ENCODE data around the gene DEGS2.

DEGS2 gene

DNA sequence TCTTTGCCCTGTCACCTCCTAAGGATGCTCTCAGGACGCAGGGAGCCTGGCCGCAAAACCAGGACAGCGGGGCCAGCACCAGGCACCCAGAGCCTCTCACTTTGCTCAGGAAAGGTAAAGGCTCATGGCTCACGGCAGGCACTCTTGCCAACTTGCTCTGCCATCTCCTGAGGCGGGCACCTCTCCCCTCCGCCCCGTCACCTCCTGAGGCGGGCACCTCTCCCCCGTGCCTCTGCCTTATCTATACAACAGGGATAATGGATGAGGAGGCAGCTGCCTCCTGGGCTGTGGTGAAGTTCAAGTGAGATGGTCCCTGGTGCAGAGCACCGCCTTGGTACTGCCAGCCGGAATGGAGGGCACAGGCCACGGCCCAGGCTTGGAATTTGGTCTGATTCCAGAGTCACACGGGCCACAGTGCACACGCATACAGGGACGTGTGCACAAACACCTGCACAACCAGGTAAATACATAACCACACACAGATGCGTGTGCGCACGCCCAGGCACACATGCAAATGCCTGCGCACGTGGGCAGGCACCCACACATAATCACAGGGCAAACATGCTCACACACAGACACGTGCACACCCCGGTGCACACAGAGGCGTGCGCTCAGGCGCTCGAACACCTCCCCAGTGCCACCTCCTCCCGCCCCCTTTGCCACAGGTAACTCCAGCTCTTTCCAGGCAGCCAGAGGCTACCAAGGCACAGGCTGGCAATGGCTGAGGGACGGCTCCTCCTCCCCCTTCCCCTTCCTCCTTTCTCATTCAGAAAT, 11.6 kb downstream of the DEGS2 start:
- DNase-seq, result no peak

DNA sequence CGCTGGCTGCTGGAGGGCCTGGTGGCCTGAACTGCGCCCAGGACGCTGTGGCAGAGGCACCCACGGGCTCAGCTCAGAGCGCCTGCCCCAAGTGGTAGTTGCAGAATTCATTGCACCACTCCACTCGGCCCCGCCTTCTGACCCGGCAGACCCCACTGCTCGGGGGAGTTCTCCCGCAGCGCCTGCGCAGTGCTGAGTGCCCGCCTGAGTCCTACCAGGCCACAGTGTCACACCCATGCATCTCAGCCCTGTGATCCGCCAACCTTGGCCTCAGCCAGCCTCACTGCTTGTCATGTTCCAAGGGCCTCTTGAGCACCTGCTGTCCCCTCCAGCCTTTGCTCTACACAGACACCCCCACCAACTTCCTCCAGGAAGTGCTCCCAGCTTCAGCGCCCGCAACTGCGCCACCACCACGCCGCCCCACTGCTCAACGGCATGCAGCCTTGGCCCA, 12.2 kb downstream of the DEGS2 start:
- DNase-seq, result peak; percentile 39

DNA sequence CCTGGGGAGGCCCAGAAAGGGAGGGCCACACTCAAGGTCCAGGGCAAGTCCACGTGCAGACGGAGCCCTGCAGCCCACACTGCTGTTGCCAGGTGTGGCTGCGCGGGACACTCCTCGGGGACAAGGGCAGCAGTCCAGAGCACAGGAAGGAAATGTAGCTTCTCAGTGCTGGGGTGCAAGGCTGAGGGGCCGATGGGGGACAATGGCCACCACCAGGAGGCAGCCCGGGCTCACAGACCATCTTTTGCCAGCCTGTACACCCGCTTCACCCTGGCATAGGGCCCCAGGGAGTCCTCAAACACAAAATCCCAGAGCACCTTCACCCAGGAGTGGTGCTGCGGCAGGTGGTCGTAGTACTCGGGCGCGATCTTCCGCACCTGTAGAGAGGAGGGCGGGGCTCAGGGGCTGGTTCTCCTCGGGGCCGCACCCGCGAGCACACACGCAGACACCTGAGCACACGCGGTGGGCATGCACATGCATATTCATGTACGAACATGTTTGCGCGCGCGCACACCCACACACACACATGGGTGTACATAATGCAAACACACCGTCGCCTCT, 12.8 kb downstream of the DEGS2 start:
- no peak for DNase-seq

GRCh38 chr14:100145682-100146464, 13.6 kb downstream of the DEGS2 start:
- no peak for DNase-seq

GRCh38 chr14:100144996-100145646, 14.3 kb downstream of the DEGS2 start:
- DNase-seq, result no peak

DNA sequence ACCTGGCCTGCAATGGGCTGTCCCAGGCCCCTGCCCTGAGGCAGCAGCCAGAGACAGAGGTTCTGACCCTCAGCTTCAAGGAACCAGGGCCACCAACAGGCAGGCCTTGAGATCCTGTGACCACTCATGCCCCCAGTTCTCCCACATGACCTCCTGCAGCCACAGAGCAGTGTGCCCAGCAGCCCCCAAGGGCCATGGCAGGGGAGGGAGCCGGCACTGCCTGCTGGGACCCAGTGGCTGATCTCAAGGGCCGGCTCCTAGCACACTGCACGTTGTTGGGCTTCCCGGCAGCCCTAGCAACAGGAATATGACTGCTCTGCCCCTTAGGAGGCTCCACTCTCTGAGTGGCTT, 14.8 kb downstream of the DEGS2 start:
- DNase-seq, result no peak

- DNase-seq, result no peak
These were observed 15.5 kb downstream of the DEGS2 start for GRCh38 chr14:100143934-100144333.

DNA sequence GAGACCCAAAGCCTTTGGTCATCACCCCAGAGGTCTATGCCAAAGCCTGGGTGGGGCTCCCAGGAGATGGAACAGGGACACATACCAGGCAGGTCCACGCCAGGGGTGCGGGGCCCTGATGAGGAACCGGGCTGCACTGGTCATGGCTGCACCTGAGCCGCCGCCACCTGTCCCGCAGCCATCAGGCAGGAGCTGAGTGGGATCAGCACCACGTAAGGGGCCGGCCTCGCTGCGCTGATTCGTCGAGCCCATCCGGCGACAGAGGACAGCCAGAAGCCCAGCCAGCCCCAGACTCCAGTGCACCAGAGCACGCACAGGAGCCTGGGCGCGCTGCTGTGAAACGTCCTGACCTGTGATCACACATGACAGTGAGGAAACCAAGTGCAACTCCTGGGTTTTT, 15.9 kb downstream of the DEGS2 start:
- no peak for DNase-seq

DNA sequence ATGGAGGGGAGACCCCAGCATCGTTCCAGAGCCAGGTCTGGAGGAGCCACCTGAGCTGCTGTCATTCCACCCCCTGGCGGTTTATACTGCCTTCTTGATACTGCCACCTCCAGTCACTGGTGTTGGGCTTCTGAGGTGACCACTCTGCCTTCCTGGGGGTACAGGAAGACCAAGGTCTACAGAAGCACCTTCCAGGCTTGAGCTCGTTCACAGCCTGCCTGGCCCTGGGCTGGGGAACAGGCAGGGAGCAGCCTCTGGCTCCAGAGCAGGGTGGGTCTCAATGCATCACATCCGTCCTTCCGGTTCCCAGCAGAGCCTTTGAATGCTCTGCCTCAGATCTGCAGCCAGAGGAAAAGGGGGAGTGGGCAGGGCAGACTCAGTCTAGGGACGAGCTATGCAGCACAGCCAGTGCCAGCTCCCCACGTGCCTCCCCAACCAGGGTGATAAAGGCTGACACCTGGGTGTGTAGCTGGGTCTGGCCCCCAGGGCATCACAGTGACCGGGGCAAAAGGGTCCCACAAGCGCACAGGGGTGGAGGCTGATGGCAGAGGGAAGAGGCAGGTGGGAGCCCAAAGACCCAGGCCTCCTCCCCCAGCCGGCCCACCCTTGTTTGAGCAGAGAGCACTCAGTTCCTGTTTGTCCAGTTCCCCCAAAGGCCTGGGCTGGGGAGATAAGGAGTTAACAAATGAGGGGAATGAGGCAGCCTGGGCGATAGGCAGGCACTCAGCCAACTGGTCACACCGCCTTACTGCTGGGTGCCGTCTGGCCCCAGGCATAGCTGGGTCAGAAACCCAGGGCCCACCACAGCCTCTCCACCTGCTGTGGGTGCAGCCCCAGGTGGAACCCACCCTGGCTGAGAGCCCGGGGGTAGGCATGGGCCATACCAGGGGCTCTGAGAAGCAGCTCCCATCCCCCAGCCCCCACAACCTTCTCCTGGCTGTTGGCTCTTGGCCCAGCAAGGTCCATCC, 17.1 kb downstream of the DEGS2 start:
- DNase-seq, result no peak

DNA sequence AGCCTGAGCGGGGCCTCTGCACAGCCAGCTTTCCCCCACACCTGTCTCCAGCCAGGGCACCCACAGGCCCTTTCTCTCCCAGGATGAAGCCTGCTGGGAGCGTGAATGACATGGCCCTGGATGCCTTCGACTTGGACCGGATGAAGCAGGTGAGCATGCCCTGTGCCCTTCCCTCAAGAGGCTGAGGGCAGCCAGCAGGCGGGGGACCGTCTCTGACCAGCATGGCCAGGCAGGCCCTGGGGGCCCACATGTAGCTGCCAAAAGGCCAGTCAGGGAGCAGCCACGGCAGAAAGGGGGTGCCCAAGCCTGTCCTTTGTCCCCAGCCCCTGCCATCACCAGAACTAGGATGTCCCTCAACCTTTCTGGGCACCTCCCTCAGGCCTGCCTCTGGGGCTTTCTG, 18.3 kb downstream of the DEGS2 start:
- DNase-seq, result no peak

DNA sequence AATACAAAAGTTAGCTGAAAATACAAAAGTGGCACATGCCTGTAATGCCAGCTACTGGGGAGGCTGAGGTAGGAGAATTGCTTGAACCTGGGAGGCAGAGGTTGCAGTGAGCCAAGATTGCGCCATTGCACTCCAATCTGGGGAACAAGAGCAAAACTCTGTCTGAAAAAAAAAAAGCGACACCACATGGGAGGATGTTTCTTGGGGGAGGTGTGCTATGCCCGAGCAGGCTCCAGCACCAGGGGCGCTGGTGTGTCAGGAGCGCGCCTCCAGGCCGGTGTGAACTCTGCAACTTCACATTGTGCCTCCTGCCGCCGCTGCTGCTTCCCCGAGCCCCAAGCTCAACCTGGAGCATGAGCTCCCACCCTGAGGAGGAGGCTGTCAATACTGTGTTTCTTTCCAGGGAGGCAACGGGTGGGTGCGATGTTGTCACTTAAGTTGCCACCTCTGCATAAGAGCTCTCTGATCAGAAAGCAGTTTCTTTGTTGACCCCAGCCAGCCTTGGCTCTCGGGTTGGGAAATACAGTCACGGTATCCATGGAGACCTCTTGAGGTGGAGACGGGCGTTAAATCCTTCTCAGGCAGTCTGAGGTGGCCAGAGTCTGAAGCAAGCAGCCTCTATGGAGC, 18.9 kb downstream of the DEGS2 start:
- no peak for DNase-seq

DNA sequence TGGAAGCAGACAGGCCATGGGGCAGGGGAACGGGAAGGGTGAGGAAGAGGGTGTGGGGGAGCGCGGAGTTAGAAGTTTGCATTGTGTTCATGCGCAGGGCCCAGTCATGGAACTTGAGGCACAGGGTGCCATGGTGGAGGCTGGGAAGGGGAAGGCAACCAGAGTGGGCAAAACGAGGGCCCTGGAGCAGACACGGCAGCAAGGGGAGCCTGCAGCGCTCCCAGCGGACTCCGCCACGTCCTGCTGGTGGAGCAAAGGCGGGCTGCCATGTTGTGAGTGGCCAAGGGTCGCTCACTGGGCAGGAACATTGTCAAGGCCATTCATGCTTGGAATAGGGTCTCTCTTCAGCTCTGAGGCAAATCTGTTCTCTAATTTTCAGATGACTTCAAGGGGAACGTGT, 20.5 kb downstream of the DEGS2 start:
- DNase-seq, result no peak

DNA sequence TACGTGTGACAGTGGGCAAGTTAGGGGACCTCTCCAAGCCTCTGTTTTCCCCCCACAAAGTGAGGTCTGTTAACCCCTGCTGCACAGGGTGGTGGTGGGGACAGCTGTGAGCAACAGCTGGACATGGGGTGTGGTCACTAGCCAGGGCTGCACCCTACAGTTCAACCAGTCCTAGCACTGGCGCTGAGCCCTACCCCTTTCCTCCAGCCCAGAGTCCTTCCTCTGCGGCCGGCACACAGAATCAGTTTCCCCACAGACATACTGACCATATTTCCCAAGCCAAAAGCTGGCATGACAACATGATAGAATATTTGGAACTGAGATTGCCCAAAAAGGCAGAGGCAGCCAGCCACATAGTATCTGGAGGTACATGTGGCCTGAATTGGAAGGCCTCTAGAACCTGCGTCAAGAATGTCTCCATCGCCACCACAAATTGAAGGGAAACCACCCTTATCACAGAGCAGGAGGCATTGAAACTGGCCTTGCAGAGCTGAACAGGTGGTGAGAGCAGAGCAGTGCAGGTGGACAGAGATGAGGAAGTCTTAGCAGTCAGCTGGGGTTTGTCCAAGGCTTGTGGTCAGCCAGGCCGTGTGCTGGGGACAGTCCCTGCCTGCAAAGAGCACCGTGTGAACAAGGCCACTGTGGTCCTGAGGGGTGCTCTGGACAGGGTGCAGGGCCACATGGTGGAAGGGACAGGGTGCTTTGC, 21.2 kb downstream of the DEGS2 start:
- no peak for DNase-seq

DNA sequence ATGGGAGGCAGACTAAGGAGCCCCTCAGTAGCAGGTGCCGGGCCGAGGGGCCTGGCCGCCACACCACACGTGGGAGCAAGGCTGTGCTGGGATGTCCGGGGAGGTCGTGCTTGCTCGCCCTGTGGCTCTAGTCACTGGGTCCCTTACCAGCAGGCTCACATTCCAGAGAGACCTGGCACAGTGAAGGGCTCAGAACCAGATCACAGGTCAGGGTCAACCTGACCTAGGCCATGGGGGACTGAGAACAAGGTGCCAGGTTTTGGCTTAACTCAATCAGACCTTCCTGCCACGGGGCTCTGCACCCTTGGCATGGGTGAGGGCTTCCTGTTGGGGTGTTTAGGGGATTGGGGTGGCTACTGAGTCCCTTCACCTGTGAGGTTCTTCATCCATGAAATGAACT, 22.3 kb downstream of the DEGS2 start:
- DNase-seq, result no peak

GRCh38 chr14:100135784-100136183, 23.7 kb downstream of the DEGS2 start:
- DNase-seq, result no peak

DNA sequence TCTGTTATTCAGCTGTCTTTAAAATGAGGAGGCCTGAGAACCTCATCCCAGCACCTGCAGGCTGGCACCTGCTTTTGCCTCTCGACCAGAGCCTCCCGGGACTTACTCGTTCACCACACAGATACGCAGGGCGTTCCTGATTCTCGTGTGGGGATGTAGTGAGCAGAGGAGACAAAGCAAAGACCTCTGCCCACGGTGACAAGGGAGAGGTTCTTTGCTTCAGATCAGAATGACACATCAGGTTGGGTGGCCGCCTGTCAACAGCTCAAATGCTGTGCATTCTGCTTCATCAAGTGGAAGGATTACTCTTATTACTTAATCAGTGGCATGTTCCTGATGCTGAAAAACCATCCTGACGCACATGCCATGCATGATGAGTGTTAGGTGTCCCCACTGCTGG, 24.4 kb downstream of the DEGS2 start:
- DNase-seq, result no peak

DNA sequence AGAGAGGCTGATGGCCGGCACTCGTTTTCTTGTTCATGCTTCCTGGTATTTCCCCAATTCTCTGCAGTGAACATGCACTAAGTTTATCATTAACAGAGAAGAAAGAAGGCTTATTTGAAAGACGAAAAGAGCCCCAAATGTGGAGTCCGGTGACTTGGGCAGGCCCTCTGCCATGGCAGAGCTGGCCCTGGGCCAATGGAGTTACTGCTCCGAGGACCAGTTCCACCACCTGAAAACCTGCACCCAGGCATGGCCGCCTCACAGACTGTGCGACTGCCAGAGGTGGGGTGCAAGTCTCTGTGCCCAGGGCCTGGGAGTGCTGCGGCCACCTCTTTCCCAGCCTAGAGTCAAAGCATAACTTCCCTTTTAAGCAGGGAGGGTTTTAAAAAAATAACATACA, 24.9 kb downstream of the DEGS2 start:
- DNase-seq, result no peak

DNA sequence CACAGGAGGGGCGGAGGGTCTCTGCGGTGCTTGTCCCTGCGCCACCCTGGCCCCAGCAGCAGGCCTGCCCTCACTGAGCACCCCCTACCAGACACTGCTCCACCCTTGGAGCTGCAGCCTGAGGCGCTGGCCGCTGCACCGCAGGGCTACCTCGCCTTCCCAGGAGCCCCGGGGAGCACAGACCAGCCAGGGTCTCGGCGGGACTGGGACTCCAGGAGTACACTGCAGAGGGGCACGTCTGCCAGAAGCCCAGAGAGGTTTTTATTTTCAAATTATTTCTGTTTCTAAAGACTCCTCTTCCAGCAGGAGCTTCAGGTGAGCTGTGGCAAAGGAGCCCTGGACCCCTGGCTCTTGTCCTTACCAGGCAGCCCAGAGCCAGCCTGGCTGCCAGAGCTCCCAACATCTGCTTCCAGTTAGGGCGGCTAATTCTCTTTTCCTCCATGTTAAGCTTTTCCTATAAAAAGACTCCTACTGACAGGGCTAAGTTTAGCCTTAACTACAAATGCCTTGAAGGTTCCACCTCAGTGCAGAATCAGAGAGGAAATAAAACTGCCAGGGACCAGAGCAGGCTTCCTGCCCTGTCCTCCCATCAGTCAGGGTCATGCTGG, 26.4 kb downstream of the DEGS2 start:
- no peak for DNase-seq

DNA sequence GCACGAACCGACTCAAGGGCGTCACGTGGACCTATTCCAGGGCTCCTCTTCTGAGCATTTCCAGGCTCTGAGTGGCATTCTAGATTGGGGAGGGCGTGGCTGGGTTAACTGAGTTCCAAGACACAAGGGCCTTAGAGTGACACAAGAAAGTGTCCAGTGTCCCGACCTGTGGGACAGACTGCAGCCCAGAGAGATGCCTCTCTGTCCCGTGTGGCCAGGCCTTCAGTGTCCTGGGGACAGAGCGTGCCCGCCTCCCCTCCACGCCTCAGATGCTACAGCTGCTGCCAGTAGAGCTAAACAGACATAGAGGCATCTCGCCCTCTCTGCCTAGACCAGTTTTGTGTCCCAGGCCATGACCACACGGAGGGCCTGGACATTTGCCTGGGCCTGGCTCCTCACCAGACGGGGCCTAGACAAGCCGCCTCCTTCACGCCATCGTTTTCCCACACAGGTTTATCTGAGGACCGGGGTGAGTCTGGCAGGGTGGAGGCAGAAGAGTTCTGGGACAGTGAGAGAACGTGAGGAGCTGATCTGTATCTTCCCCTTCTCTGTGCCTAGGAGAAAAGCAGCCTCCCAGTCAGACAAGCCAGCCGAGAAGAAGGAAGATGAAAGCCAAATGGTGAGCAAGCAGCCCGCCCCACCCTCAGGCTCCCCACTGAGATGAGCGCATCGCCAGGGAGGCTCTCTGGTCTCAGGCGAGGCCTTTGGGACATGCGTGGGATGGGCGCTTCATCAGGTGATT, 27.1 kb downstream of the DEGS2 start:
- no peak for DNase-seq

DNA sequence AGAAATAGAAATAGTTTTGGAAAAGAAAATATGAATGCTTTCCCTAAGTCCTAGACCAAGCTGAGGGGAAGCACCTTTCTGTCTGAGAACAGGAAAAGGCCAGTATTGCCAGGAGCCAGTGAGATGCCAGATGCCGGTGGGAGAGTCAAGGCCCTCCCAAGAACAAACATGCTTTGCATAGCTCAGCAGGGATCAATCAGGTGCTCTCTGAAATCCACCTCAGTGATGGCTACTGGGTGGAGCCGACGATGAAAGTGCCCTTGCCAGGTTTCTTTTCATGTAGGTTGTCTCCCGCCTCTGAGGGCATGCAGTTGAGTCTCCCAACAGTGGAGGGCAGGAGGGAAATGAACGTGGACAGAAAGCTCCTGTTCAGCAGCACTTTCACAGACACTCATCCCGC, 28.3 kb downstream of the DEGS2 start:
- DNase-seq, result no peak

All from GDM1 (cell line).